GM13977 (cell line): Measurements from ENCODE around the gene SMCO2.

ENCODE experiments used
- DNase-seq: peaks from one replicate; pipeline ENCODE4 v3.0.0; 2012; ENCODE audit warnings: low spot score
- in situ Hi-C: fragments of 300-500 bp; cut with MboI; formaldehyde crosslinking; loops from one replicate; pipeline ENCODE4 v1.12.0; 2022; ENCODE audit warnings: low sequenced_read_pairs, low pct_unique_long_range_greater_than_20kb, mixed read lengths, inconsistent platforms; ENCODE audit not compliant: unreplicated experiment
- TF ChIP-seq, protein P1 (sequence below): IDR thresholded peaks from 2 replicates; pipeline ENCODE4 v1.5.1; 2012; ENCODE audit warnings: mild to moderate bottlenecking, control low read depth; ENCODE audit not compliant: insufficient read depth; ENCODE audit errors: extremely low read depth, missing control alignments

Gene SMCO2

DNA sequence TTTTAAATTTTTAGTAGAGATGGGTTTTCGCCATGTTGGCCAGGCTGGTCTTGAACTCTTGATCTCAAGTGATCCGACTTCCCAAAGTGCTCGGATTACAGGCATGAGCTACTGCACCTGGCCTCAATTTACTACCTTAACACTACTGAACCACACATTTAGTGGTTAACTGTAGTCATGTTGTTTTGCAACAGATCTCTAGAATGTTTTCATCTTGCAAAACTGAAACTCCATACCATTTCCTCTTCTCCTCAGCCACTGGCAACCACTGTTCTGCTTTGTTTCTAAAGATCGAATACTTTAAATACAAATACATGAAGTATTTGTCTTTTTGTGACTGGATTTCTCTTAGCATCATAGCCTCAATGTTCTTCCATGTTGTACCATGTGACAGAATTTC, 15.4 kb upstream of the SMCO2 start:
- DNase-seq = no peak
- TF ChIP-seq, protein P1, sequence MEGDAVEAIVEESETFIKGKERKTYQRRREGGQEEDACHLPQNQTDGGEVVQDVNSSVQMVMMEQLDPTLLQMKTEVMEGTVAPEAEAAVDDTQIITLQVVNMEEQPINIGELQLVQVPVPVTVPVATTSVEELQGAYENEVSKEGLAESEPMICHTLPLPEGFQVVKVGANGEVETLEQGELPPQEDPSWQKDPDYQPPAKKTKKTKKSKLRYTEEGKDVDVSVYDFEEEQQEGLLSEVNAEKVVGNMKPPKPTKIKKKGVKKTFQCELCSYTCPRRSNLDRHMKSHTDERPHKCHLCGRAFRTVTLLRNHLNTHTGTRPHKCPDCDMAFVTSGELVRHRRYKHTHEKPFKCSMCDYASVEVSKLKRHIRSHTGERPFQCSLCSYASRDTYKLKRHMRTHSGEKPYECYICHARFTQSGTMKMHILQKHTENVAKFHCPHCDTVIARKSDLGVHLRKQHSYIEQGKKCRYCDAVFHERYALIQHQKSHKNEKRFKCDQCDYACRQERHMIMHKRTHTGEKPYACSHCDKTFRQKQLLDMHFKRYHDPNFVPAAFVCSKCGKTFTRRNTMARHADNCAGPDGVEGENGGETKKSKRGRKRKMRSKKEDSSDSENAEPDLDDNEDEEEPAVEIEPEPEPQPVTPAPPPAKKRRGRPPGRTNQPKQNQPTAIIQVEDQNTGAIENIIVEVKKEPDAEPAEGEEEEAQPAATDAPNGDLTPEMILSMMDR = no peak
- in situ Hi-C loops = loop anchor here (10.0 kb wide), 1 partner anchor 214 kb away; no protein-coding TSS in a partner anchor

DNA sequence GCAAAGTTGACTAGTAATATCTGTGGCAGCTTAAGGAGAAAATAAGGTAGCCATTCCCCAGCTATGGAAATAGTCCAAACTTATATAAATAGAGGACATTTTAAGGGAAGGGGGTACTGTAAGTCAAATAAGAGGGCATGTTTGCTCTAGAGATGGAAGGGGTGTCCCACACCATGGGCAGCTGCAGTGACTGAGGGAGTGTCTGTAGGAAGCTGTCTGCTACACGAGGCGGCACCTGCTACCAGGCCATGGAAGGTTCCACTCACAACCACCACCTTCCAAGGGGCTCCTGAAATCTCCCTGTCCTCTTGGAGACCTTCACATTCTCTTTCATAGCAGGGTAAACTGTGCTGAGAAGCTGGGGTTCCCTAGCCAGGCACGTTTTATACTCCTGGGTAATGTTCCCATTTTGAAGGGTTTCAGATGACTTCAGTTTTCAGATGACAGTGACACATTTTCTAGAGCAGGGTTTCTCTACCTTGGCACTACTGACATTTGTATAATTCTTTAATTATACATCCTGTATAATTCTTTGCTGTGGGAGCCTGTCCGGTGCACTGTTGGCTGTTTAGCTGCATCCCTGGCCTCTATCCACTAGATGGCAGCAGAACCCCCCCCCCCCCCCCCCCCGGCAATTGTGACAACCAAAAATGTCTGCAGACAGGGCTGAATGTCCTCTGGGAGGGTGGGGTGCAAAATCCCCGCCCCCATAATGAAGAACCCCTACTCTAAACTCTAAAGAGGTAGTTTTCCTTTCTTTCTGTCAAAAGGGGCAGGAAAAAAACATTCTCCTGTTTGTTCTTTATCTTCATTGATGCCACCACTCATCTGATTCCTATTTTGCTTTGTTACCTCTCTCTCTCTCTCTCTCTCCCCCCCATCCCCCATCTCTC, 11.6 kb upstream of the SMCO2 start:
- in situ Hi-C loops = loop anchor here (10.0 kb wide), 1 partner anchor 210 kb away; no protein-coding TSS in a partner anchor
- peak; percentile 28 for DNase-seq
- TF ChIP-seq, protein P1 = peak; percentile 54

- DNase-seq = no peak
- TF ChIP-seq, protein P1 = no peak
- in situ Hi-C loops = loop anchor here (10.0 kb wide), 1 partner anchor 209 kb away; no protein-coding TSS in a partner anchor
Measured at GRCh38 chr12:27436029-27436428, 10.5 kb upstream of the SMCO2 start.

DNA sequence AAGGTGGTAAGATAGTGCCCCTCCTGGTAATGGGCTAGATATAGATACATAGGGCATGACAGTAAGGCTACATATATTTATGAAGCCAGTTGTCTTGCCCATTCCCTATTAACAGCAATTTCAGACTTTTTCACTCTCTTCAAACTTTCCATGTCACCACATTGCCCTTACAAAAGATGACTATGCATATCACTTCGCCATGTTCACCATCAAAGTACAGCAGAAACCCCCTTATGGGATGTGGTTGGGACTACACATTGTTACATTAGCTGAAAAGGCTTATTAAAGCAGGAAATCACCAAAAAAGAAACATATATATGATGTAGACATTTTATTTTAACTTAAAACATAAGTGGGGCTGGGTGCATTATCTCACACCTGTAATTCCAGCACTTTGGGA, 9.8 kb upstream of the SMCO2 start:
- no peak for DNase-seq
- in situ Hi-C loops = loop anchor here (10.0 kb wide), 1 partner anchor 208 kb away; no protein-coding TSS in a partner anchor
- TF ChIP-seq, protein P1 = no peak

DNA sequence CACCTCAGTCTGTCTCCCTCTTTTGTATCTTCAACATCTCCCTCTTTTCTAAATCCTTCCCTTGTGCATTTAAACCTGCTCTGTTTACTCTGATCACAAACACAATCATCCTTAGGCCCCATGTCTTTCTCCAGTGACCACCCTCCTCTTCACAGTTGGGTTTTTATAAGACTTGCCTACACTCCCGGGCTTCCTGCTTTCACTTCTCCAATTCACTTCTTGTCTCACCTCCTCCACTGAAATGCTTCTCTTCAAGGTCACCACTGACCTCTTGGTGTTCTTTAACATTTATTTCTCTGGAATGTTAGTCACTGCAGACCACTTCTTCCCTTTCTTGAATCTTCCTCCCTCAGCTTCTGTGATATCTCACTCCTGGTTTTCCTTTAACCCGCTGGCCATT, 8.7 kb upstream of the SMCO2 start:
- no peak for DNase-seq
- in situ Hi-C loops = loop anchor here (10.0 kb wide), 1 partner anchor 207 kb away; no protein-coding TSS in a partner anchor
- TF ChIP-seq, protein P1 = no peak

DNA sequence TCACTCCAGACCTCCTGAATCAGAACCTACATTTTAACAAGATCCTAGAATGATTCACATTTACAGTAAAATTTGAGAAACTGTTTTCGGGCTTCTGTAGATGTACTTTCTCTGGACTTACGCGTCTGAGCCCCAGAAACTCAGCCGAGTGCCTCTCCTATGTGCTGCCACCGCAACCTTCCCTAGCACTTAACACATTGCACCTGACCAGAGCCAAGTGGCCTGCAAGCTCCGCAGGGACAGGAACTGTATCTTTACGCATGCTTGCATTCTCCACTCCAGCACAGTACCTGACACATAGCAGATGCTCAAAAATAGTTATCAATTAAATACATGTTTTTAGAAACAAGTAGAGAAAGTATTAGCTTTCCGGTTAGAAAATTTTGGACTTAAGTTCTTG, 1.2 kb downstream of the SMCO2 start:
- in situ Hi-C loops = no loop called here
- TF ChIP-seq, protein P1 = no peak
- no peak for DNase-seq
